GM12865 (cell line): ENCODE data around the gene NES.

Source experiments
- DNase-seq: peaks from one replicate; pipeline ENCODE4 v3.0.0; 2010; ENCODE audit warnings: low read depth
- H3K4me3 ChIP-seq: 2 replicates; pipeline ENCODE4 v1.5.1; 2011; ENCODE audit warnings: mild to moderate bottlenecking, low read depth, low read length, control low read depth
- CTCF ChIP-seq: IDR thresholded peaks from 2 replicates; pipeline ENCODE4 v1.5.1; 2011; ENCODE audit warnings: low read length, control low read depth, low read depth, inconsistent platforms; ENCODE audit not compliant: insufficient read depth; ENCODE audit errors: missing control alignments

Gene NES

GRCh38 chr1:156670359-156670758 lies 6.8 kb downstream of the NES start:
- TF ChIP-seq CTCF = no peak
- H3K4me3 ChIP-seq = no peak overlapping the region

GRCh38 chr1:156669794-156670193 lies 7.4 kb downstream of the NES start:
- H3K4me3 ChIP-seq = no peak overlapping the region
- no peak for DNase-seq
- TF ChIP-seq CTCF = no peak

More at GRCh38 chr1:156670359-156670758, 6.8 kb downstream of the NES start:
- no peak for DNase-seq

GRCh38 chr1:156668801-156669637 lies 8.2 kb downstream of the NES start:
- no peak for DNase-seq
- H3K4me3 ChIP-seq = no peak overlapping the region
- TF ChIP-seq CTCF = no peak

GRCh38 chr1:156667968-156668709 lies 9.1 kb downstream of the NES start:
- DNase-seq = no peak
- no peak overlapping the region for H3K4me3 ChIP-seq
- TF ChIP-seq CTCF = no peak

GRCh38 chr1:156667610-156667967 lies 9.6 kb downstream of the NES start:
- no peak for DNase-seq
- TF ChIP-seq CTCF = no peak
- no peak overlapping the region for H3K4me3 ChIP-seq

GRCh38 chr1:156666862-156667609 lies 10.2 kb downstream of the NES start:
- TF ChIP-seq CTCF = no peak
- no peak overlapping the region for H3K4me3 ChIP-seq
- no peak for DNase-seq
